OCI-LY7 (cell line): ENCODE data around the gene TRAPPC12. TPM values are rescaled to one million over a fixed set of nuclear protein-coding genes. Genes with fewer than 3 reads are reported as not detected.

Source experiments
- BruUV-seq: library from RNA; stranded (reverse); fragments of 400-500 nt; replicated peaks from 2 replicates; lab custom pipeline; 2021; lab: Mats Ljungman, UMichigan
- CTCF ChIA-PET: fragments of 300-600 bp; sonication (Branson Sonifier 250); formaldehyde crosslinking; loops from one replicate; lab custom pipeline; 2022; ENCODE audit warnings: antibody characterized with exemption; ENCODE audit not compliant: unreplicated experiment; lab: Charles Lee
- POLR2A ChIA-PET: fragments of 300-600 bp; sonication (Branson Sonifier 250); formaldehyde crosslinking; loops from one replicate; lab custom pipeline; 2022; ENCODE audit warnings: antibody characterized with exemption; lab: Charles Lee
- DNase-seq: peaks from one replicate; pipeline ENCODE4 v3.0.0-alpha.2; 2015; ENCODE audit warnings: low spot score
- H2AFZ ChIP-seq: fragments of 200-600 bp; sonication (generic), shearing (Covaris generic); 2 replicates; pipeline ENCODE4 v1.6.1; 2014; ENCODE audit warnings: mild to moderate bottlenecking, antibody characterized with exemption, low read length, moderate library complexity
- H3K27ac ChIP-seq: fragments of 200-600 bp; sonication (generic); 2 replicates; pipeline ENCODE4 v1.5.1; 2014; ENCODE audit warnings: mixed run types, low read depth, mild to moderate bottlenecking, moderate library complexity, low read length, inconsistent platforms; ENCODE audit not compliant: poor library complexity, severe bottlenecking
- H3K36me3 ChIP-seq: fragments of 200-600 bp; sonication (generic); 2 replicates; pipeline ENCODE4 v1.6.1; 2014; ENCODE audit warnings: mild to moderate bottlenecking, antibody characterized with exemption, low read length, moderate library complexity, mixed read lengths; ENCODE audit not compliant: insufficient read depth
- H3K4me1 ChIP-seq: fragments of 200-600 bp; sonication (generic); 2 replicates; pipeline ENCODE4 v1.5.1; 2014; ENCODE audit warnings: mild to moderate bottlenecking, low read length; ENCODE audit not compliant: insufficient read depth, poor library complexity, severe bottlenecking
- H3K4me2 ChIP-seq: fragments of 200-600 bp; sonication (generic); 2 replicates; pipeline ENCODE4 v1.6.1; 2014; ENCODE audit warnings: mild to moderate bottlenecking, low read length
- H3K4me3 ChIP-seq: fragments of 200-600 bp; sonication (generic); 2 replicates; pipeline ENCODE4 v1.5.1; 2014; ENCODE audit warnings: mild to moderate bottlenecking, low read depth, low read length; ENCODE audit not compliant: poor library complexity, severe bottlenecking
- H3K79me2 ChIP-seq: fragments of 200-600 bp; sonication (generic); 2 replicates; pipeline ENCODE4 v1.6.1; 2016; ENCODE audit warnings: low read depth, mild to moderate bottlenecking, low read length, moderate library complexity, mixed read lengths; ENCODE audit not compliant: insufficient read depth
- H3K9me2 ChIP-seq: fragments of 200-600 bp; sonication (generic); 2 replicates; pipeline ENCODE4 v1.6.1; 2016; ENCODE audit warnings: mild to moderate bottlenecking, low read length, mixed read lengths; ENCODE audit not compliant: insufficient read depth
- H3K9me3 ChIP-seq: fragments of 200-600 bp; sonication (generic); 2 replicates; pipeline ENCODE4 v1.6.1; 2014; ENCODE audit warnings: mild to moderate bottlenecking, mixed run types, low read length, mixed read lengths
- H4K20me1 ChIP-seq: fragments of 200-600 bp; sonication (generic); 2 replicates; pipeline ENCODE4 v1.6.1; 2014; ENCODE audit warnings: mild to moderate bottlenecking, antibody characterized with exemption, low read length, moderate library complexity, mixed read lengths; ENCODE audit not compliant: insufficient read depth
- EZH2phosphoT487 ChIP-seq: fragments of 200-600 bp; sonication (generic); IDR thresholded peaks from 2 replicates; pipeline ENCODE4 v1.6.1; 2018; ENCODE audit warnings: low read depth, borderline replicate concordance, mild to moderate bottlenecking, mixed run types, antibody characterized with exemption, low read length, moderate library complexity, mixed read lengths
- intact Hi-C: fragments of 100-400 bp; cut with micrococcal nuclease; formaldehyde crosslinking; loops from one replicate; pipeline ENCODE4 v1.10.0; 2022; ENCODE audit not compliant: unreplicated experiment
- total RNA-seq, 2 experiments: library from RNA; depleted of rRNA in 1 of 2; stranded (reverse); fragments of >200 nt in 1 of 2; shearing (Covaris generic) in 1 of 2; gene quantifications; 2 replicates each; pipeline ENCODE4 v1.2.3, GENCODE V29; 2014 to 2022
- TF ChIP-seq, protein P1 (sequence below): fragments of 200-600 bp; sonication (generic); conservative IDR thresholded peaks from 2 replicates; pipeline ENCODE4 v1.5.1; 2014; ENCODE audit warnings: mild to moderate bottlenecking, antibody characterized with exemption, low read length, moderate library complexity, mixed read lengths

Gene TRAPPC12
- total RNA-seq, 2 experiments from 2014 or later, result 85.2 to 91.6 TPM

DNA sequence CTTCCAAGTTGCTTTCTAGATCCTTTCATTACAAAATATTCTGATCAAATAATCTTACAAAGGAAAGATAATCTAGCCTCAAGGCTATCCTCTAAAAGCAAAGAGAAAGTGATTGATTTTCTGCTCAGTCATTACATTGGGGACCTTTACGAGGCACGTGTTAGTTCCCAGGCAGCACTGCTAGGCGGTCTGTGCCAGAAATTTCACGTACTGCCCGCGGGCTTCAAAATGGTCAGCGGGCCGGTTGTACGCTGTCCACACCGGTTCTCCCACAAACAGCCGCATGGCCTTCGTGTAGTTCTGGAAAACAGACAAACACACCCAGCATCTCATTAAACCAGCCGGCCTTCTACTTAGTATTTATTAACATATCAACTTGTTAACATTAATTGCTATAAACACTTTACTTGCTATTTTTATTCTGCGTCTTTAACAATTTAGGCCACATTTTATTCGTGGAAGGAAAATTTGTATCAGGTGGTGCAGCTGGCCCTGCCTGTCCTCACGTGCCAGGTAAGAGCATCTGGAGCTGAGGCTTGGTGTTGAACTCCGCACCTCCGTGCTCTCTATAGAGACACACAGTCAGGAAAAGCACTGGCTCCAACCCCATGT is 119.4 kb downstream of the TRAPPC12 start:
- Histone ChIP-seq H3K36me3 (peaks cover 42% of the 10 kb centered on the region), H4K20me1 (no peaks in the 10 kb centered on the region), H3K9me2 (no peaks in the 10 kb centered on the region), H3K4me1 (no peaks in the 10 kb centered on the region), H3K9me3 (no peaks in the 10 kb centered on the region), H3K79me2 (no peaks in the 10 kb centered on the region), H3K27ac (no peak overlapping the region), H2AFZ (no peak overlapping the region), H3K4me3 (no peak overlapping the region), H3K4me2 (no peak overlapping the region)
- DNase-seq, result no peak
- ChIA-PET CTCF (no interaction called here), POLR2A (no interaction called here)
- intact Hi-C loops, result no loop called here
- no TSS peak for BruUV-seq
- TF ChIP-seq EZH2phosphoT487, result no peak
- TF ChIP-seq, protein P1, sequence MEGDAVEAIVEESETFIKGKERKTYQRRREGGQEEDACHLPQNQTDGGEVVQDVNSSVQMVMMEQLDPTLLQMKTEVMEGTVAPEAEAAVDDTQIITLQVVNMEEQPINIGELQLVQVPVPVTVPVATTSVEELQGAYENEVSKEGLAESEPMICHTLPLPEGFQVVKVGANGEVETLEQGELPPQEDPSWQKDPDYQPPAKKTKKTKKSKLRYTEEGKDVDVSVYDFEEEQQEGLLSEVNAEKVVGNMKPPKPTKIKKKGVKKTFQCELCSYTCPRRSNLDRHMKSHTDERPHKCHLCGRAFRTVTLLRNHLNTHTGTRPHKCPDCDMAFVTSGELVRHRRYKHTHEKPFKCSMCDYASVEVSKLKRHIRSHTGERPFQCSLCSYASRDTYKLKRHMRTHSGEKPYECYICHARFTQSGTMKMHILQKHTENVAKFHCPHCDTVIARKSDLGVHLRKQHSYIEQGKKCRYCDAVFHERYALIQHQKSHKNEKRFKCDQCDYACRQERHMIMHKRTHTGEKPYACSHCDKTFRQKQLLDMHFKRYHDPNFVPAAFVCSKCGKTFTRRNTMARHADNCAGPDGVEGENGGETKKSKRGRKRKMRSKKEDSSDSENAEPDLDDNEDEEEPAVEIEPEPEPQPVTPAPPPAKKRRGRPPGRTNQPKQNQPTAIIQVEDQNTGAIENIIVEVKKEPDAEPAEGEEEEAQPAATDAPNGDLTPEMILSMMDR, result no peak

DNA sequence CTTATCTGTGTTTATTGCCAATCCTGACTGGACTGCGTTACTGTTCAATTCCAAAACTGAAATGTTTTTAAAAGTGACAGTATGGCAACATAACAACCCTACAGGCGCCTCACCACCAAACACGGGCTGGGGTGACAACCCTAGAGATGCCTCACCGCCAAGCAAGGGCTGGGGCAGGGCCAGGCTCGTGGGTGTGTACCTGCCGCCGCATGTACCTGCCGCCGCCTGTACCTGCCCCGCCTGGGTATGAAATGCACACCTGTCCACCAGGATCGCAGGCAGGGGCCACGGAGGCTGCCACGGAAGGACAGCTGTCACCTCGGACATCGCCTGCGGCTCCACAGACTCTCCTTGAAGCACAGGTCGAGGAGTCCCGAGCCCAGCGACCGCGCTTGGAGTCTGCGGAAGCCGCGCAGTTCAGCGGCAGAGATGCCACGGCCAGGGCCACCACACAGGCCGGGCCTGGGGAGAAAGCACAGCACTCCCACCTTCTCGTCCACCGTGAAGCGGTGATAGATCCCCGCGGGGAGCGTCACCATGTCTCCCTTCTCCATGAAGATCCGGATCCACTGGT is 120.9 kb downstream of the TRAPPC12 start:
- DNase-seq, result no peak
- ChIA-PET CTCF (no interaction called here), POLR2A (no interaction called here)
- Histone ChIP-seq H3K27ac (no peak overlapping the region), H3K4me3 (no peak overlapping the region), H2AFZ (no peak overlapping the region), H4K20me1 (no peaks in the 10 kb centered on the region), H3K79me2 (no peaks in the 10 kb centered on the region), H3K9me3 (no peaks in the 10 kb centered on the region), H3K4me2 (no peak overlapping the region), H3K9me2 (no peaks in the 10 kb centered on the region), H3K4me1 (no peaks in the 10 kb centered on the region), H3K36me3 (peaks cover 57% of the 10 kb centered on the region)
- intact Hi-C loops, result no loop called here
- BruUV-seq, result no TSS peak
- no peak for TF ChIP-seq EZH2phosphoT487
- TF ChIP-seq, protein P1, result no peak

DNA sequence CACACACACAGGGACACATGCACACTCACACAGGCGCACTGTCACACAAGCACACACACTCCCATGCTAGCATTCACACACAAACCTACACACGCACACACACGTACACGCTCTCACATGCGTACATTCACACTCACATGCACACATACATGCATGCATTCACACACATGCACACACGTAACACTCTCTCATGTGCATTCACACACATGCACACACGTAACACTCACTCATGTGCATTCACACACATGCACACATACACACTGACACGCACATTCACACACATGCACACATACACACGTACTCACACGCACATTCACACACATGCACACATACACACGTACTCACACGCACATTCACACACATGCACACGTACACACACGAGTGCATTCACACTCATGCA is 123.6 kb downstream of the TRAPPC12 start:
- no peaks in the 10 kb centered on the region for H3K4me1 ChIP-seq
- H3K36me3 ChIP-seq, result peaks cover 59% of the 10 kb centered on the region
- H3K9me3 ChIP-seq, result no peaks in the 10 kb centered on the region; the same call in 1 of the 2 replicates
- H4K20me1 ChIP-seq, result no peaks in the 10 kb centered on the region
- H3K27ac ChIP-seq, result no peak overlapping the region
- intact Hi-C loops, result no loop called here
- POLR2A ChIA-PET, result no interaction called here
- TF ChIP-seq, protein P1, result no peak
- no peaks in the 10 kb centered on the region for H3K9me2 ChIP-seq
- CTCF ChIA-PET, result no interaction called here
- H2AFZ ChIP-seq, result no peak overlapping the region
- no peak for DNase-seq
- H3K79me2 ChIP-seq, result no peaks in the 10 kb centered on the region
- H3K4me3 ChIP-seq, result no peak overlapping the region
- H3K4me2 ChIP-seq, result no peak overlapping the region
- no TSS peak for BruUV-seq
